ENCODE data around the gene CCDC124.
A peak's percentile ranks its signal among the peaks of the same experiment; 100 is the strongest.

The CCDC124 gene

DNA sequence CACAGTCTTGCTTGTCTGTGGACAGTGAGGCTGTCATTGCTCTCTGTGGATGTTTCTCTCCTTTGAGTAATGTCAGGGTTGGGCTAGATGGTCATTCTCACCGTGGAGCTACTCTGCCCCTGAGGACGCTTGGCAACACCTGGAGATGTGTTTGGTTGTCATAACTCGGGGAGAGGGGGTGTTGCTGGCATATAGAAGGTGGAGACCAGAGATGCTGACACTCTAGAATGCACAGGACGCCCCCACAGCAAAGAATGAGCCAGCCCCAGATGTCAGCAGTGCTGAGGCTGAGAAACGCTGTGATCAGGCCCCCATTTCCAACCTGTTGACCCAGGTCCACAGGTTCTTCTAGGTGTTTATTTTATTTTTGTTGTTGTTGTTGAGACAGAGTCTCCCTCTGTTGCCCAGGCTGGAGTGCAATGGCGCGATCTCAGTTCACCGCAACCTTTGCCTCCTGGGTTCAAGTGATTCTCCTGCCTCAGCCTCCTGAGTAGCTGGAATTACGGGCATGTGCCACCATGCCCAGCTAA, 4.6 kb downstream of the CCDC124 start:
- no peak for DNase-seq

DNA sequence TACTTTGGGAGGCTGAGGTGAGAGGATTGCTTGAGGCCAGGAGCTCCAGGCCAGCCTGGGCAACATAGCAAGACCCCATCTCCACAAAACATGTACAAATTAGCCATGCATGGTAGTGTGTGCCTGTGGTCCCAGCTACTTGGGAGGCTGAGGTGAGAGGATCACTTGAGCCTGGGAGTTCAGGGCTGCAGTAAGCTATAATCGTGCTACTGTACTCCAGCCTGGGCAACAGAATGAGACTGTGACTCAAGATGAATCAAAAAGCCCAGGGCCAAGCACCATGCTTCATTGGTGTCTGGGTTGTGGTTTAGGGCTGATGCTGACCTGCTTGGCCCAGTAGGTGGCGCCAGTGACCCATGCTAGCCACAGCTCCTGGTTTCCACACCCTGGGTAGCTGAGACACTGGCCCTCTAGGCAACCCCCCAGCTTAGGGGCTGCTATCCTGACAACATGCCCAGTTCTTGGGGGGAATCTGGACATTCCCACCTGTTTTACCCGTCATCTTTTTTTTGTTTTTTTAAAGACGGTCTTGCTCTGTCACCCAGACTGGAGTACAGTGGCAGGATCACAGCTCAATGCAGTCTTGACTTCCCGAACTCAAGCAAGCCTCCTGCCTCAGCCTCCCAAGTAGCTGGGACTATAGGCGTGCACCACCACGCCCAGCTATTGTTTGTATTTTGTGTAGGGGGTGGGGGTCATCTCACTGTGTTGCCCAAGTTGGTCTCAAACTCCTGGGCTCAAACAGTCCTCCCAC, 5.5 kb downstream of the CCDC124 start:
- DNase-seq, result peak; percentile 91

DNA sequence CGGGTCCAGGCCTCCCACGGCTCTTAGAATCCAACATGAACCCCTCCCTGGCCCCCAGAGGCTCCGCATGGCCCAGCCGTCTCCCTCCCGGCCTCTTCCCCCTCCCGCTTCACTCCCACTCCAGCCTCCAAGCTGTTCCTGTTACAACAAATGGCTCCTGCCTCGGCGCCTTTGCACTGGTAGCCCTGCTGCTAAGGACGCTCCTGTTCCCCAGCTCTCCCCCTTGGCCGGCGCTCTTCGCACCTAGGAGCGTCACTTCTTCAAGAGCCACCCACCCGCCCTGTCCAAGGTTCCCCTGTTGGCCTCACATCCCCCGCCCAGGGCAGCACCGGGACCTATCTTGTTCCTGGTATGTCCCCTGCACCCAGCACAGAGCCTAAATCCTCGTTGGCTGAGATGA, 9.4 kb downstream of the CCDC124 start:
- no peak for DNase-seq

DNA sequence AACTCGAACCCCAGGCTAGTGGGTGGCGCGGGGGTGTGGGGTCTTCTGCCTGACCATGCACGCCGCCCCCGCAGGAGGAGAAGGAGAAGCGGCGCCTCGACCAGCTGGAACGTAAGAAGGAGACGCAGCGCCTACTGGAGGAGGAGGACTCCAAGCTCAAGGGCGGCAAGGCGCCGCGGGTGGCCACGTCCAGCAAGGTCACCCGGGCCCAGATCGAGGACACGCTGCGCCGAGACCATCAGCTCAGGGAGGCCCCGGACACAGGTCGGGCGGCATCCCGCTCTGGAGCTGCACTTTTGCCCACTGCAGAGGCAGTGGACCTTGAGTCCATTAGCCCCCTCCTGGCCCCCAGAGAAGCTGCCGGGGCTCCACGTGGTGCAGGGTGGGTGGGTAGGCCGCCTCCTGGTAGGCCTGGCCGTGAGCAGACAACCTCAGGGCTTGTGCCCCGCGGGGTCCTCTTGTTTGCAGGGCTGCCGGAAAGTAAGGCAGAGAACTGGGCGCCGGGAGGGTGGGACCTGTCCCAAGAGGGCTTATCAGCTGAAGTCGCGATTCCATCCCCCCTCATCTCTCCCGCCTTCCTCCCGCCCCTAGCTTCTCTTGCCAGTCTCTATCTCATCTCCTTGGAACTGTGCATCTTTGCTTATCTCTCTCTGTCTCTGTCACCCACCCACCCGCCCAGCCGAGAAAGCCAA, 9.9 kb downstream of the CCDC124 start:
- DNase-seq, result no peak

DNA sequence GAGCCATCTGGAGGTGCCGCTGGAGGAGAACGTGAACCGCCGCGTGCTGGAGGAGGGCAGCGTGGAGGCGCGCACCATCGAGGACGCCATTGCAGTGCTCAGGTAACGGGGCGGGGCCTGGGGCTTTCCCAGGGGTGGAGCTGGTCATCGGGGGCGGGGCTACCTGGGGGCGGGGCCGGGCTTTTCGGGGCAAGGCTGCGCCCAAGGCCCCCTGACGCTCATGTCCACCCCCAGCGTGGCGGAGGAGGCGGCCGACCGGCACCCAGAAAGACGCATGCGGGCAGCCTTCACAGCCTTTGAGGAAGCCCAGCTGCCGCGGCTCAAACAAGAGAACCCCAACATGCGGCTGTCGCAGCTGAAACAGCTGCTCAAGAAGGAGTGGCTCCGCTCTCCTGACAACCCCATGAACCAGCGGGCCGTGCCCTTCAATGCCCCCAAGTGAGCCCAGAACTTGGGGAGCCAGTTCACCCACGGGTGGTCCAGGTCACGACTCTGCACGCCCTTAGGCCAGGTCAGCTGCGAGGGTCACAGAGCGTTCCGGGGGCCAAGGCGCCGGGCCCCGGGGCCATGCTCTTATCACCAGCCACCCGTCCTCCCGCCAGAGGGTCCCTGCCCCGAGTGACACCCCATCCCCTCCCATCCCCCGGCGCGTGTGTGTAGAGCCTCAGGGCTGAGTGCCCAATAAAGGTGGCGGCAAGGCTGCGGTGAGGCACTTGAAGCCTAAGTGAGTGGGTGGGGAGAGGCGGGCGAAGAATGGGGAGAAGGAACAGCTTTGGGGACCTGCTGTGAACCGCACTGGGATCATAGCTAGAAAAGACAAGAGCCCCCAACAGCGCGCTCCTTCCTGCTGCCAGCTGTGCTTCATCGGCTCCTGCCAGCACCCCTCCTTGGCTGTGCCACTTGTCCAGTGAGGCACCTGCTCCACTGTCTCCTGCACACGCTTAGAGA, 10.7 kb downstream of the CCDC124 start:
- DNase-seq, result no peak

DNA sequence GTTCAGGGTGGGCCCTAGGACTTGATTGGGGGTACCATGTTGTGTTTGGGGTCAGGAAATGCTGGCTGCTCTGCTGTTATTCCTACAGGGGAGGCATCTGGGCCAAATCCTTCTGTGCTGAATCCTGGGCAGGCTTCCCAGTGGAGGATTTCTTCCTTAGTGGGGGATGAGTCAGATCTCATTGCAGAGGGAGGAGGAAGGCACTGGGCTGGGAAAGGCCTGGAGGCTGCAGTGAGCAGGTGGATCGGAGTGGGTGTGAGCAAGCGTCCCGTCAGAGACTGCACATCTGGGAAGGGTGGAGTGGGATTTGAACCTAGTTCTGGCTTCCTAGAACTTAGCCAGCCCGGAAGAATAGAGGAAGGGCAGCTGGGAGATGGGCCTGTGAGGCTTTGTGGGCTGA, 11.5 kb downstream of the CCDC124 start:
- DNase-seq, result no peak

DNA sequence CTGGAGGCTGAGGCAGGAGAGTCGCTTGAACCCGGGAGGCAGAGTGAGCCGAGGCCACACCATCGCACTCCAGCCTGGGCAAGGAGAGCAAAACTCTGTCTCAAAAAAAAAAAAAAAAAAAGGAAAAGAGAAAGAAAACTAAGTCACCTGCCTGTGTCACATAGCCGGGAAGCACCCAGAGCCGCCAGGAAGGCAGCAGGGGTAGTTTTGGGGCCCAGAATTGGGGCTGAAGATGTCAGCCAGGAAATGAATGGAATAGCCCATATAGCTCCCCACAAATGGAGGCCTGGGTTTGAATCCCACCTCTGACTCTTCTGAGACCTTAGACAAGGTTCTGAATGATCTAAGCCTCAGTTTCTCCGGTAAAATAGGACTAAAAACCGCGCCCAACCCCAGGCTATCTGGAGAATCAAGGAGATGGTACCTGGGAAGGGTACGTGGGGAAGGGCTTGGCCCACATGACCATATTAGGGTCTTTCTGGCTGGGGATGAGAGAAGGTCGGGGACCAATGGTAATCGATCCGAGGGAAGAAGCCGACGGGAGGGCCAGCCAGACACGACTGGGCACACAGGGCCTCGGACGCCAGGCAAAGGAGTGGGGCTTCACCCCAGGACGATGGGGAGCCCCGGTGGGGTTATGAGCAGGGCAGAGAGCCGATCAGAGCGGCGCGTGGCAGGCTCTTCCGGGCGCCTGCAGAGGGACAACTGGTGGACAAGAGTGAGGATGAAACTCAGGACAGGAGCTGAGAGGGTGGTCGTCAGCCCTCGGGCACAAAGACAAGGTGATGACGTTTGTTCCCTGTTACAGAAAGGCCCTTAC, 14.4 kb downstream of the CCDC124 start:
- no peak for DNase-seq

DNA sequence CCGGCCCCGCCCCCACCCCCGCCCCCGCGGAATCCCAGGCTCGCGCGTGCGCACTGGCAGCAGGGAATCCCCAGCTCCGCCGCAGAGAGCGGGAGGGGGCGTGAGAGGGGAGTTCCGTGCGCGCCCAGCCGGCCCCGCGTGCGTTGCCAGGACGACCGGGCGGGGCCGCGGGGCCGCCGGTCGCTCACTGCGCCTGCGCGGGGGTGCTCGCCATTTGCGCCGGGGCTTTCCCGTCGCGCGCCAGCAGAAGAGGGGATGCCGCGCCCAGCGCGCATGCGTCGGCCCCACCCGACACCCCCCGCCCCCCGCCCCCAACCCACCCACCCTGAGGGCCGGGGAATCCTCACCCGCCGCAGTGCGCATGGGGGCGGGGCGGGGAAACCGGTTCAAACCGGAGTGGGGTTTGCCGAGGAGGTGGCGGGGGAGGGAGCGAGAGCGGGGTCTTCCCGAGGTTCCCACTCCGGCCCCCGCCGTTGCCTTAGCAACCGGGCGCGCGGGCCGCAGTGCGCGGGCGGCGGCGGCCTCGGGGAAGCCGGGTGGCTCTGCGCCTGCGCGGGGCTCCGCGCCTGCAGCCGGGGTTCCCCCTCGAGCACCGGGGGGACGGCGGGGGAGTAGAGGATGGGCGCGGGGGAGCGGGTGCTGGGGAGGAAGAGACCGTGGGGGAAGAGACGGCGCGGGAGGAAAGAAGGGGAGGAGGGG, 15.1 kb downstream of the CCDC124 start:
- DNase-seq, result peak; percentile 98

DNA sequence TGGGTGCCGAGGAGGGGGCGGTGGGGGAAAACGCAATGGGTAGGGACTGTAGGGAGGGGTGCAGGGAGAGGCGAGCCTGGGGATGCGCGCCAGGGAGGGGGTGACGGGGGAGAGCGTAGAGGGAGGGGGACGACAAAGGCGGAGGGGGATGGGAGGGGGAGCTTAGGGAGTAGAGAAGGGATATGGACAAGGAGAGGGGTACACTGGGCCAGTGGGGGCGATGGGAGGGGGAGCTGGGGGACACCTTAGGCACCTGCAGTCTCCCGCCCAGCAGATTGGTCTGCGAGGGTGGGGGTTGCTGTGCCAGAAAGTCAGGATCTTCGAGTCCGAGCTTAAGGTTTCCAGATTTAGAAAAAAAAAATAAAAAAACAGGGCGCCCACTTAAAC, 15.7 kb downstream of the CCDC124 start:
- DNase-seq, result no peak

DNA sequence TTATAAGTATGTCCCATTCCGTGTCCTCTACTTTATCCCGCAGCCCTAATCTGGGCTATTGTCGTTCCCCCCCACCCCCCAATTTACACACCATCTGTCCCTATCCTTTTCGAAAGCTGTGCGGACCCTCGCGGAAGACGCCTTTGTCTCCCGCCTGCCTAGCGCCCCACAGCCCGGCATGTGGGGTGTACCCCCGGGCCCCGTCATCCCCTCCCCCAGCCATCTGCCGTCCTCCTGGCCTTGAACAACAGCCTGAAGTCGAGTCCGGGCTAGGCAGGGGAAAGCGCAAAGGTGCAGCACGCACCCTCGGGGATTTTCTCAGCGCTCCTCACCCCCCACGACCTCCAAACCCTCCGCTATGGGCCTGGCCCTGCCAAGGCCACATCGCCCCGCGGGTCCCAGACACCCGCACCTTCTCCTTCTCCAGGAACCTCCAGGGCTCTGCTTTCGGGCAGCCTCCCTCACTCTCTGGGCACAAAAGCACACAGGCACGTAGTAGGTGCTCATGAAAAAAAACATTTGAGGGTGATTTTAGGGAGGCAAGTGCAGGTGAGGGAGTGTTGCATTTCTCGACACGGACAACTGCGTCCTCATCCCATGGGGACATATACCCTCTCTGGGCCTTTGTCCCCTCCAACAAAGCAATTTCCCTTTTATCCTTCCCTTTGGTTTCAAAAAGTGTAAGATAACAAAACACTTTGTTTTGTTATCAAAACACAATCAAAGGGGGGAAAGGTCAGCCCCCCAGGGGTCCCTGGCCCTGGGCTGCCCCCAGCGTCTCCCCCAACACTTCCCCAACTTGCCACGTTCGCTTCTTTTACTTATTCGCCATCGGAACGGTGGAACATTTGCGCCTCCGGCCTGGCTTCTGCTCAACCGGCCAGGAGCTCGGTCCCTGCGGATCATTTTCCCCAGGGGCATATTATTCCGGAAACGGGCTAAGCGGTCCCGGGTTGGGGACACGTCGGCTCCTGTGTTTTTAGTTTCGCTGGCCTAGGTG, 16.4 kb downstream of the CCDC124 start:
- DNase-seq, result no peak

DNA sequence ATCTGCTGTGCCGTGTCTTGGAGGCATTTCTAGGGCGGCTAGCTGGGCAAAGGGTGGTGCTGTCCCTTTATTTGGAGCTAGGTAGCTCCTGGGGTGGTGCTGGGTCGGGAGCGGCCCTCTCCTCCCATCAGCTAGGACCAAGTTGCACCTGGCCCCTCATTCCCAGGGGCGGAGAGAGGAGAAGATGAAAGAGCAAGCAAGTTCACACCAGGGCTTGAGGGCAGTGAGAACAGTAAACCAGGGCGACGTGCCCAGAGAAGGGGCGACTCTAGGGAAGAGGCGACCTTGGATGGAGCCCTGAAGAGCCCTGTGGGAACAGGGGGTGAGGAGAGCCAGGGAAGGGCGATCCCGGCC, 17.1 kb downstream of the CCDC124 start:
- no peak for DNase-seq

DNA sequence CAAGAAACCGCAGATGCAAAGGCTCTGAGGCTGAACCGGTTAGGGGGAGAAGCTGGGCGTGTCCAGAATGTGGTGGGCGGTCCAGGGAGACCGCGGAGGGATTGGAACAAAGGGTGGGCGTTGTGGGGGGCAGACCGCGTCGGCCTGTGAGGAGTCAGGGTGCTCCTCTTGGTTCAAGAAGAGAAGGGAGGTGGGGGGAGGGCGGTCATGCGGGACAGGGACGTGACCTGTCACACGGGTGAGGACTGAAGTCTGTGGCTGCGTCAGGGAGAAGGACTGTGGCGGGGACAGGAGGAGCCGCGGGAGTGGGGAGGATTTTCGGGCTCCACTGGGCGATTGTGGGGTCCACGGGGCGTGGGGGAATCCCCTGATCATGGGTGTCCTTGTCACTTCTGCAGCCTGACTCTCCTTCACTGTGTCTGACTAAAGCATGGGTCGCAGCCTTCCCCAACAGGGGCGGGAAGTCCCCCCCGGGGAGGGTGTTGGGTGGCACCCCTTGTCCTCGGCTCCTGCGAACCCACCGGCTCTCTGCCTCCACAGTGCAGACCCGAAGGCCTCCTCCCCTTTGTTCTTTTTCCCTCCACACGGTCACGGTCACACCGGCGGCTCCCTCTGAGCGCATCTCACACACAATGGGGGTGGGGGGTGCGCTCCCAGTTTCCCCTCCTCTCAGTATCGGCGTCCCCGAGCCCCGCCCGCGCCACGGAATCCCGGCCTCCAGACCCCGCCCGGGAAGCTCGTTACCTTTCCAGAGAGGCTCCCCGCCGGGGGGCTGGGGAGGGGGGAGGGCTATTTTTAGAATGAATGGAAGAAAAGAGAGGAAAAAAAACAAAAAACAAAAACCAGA, 17.7 kb downstream of the CCDC124 start:
- DNase-seq, result no peak

DNA sequence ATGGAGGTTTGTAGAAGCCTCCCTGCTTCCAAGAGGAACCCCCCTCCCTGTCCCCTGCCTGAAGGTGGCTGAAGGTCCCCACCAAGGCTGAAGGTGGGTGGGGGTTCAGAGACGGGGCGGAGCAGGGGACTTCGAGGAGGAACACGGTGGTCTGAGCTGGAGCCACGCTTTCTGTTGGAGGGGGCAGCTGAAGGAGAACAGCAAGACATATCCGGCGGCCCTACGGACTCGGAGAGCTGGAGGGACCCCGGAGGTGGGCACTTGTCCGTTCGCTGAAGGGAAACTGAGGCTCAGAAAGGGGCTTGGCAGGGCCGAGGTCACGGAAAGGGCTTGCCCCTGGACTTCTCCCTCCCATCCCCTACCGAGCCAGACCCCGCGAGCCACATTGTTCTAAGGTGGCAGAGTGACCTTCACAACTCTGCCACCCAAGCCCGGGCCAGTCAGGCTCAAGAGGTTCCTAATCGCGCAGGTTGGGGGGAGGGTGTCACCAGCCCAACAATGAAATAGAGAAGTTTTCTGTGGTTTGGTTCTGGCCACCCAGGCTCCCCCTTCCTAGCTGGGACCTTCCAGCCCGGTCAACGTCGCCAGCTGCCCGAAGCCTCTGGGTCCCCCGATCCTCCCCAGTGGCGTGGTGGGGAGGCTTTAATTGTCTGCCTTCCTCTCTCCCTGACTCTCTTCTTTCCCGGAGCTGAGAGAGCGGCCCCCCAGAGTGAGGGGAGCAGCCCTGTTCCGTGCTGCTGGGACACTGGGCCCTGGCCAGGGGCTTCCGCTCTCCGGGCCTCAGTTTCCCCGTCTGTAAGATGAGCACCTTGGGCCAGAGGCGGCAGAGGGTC, 18.6 kb downstream of the CCDC124 start:
- DNase-seq, result no peak

DNA sequence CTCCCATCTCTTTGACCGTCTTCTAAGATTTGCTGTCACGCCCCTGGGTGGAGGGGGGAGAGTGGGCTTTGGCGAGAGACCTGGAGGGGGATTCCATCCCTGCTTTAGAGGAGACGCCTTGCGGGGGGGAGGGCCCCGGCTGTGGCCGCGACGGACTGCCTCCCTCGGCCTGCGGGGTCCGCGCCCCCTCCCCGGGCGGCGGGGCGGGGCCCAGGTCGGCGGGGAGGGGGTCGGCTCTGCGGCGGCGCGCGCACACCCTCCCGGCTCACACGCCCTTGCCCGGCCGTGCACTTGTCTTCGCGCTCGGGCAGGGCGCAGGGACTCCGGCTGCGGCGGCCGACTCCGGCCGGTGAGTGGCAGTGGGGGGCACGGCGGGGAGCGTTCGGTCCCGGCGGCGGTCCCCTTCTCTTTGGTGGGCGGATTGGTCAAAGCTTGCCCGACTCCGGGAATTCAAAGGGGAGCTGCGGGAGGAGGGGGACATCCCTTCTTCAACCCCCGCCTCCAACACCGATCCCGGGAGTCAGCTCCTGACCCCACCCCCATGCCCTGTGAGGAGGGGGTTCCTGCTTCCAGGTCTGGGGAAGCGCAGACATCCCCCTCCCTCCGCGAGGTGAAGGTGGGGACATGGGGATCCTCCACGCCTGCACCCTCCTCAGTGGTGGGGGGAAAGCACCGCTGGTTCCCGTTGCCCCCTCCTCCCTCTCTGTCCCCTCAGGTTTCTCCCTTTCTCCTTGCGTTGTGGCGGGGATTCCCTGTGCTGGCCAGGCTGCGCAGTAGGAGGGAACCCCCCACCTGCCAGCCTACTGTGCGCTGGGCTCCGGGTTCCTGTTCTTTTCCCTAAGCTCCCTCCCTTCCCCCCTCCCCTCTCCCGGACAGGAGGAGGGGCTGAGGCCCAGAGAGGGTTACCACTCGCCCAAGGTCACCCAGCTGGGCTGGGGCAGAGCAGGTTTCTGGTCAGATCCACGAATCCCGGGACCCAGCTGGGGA, 19.5 kb downstream of the CCDC124 start:
- no peak for DNase-seq

DNA sequence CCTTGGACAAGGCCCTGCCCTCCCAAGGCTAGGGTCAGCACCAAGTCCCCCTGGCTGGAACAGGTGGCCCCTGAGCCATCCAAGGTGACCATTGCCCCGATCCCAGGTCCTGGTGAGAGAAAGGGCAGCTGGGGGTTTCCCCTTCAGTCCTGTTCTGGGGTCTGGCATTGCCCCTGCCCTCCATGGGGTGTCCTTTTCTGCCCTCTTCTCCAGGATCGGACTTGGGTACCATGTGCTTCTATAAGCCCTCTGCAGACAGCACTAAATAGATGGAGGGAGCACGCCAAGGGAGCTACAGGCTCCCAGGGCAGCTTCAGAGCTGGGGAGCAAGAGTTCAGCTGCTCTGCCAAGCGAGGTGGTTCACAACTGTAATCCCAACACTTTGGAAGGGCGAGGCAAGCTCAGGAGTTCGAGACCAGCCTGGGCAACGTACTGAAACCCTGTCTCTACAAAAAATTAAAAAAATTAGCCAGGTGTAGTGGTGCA, 20.5 kb downstream of the CCDC124 start:
- DNase-seq, result no peak

DNA sequence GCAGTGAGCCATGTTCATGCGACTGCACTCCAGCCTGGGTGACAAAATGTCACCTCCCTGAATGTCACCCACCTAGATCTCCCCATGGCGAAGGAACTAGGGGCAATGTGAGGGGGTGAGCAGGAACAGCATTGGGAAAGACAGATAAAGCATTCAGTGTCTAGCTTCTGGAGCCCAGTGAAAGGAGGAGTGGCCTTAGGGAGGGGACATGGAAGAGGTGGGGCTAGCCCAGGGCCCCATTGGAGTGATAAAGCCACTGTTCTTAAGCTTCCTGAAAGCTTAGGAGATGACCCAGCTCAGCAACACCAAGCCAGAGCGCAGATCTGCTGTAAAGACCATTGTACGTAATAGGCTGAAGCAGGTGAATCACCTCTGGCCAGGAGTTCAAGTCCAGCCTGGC, 21.1 kb downstream of the CCDC124 start:
- DNase-seq, result no peak

DNA sequence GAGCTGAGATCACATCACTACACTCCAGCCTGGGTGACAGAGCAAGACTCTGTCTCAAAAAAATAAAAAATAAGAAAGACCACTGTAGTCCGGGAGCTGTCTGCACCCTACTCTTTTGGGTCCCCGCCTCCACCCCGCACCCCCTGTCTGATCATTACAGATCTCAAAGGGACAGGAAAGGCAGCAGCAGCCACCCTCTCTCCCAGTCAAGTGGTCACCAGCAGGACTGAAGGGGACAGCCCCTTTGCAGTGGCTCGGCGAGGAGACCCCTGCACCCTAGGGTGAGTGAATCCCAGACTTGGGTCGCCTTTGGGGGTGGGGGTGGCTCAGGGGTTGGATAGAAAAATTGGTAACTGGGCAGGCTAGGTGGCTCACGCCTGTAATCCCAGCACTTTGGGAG, 21.6 kb downstream of the CCDC124 start:
- DNase-seq, result no peak
